Erythroblast (primary cell): ENCODE data around the gene HEG1.

ENCODE experiments used
- DNase-seq, 2 experiments: peaks; one replicate each; lab custom pipeline; 2025; lab: John Stamatoyannopoulos, UW
- GATA1 ChIP-seq: IDR thresholded peaks from 2 replicates; pipeline ENCODE4 v1.6.1; 2011; ENCODE audit warnings: low read depth, mild to moderate bottlenecking, control low read depth, low read length, moderate library complexity
- POLR2A ChIP-seq: IDR thresholded peaks from 2 replicates; pipeline ENCODE4 v1.6.1; 2011; ENCODE audit warnings: mild to moderate bottlenecking, low read length

The HEG1 gene

GRCh38 chr3:125079675-125080045 lies 23.9 kb upstream of the HEG1 start:
- no peak for DNase-seq
- no peak for TF ChIP-seq POLR2A
- no peak for TF ChIP-seq GATA1

- DNase-seq: no peak
- no peak for TF ChIP-seq POLR2A
- TF ChIP-seq GATA1: no peak
These were observed 23.3 kb upstream of the HEG1 start for GRCh38 chr3:125078951-125079674.

GRCh38 chr3:125077864-125078263 lies 22.1 kb upstream of the HEG1 start:
- TF ChIP-seq GATA1 (no peak), POLR2A (no peak)
- DNase-seq: no peak

GRCh38 chr3:125076464-125076863 lies 20.7 kb upstream of the HEG1 start:
- DNase-seq: no peak
- TF ChIP-seq POLR2A (no peak), GATA1 (no peak)

- DNase-seq: no peak
- TF ChIP-seq POLR2A (no peak), GATA1 (no peak)
These were observed 19.9 kb upstream of the HEG1 start for GRCh38 chr3:125075738-125076137.

- TF ChIP-seq POLR2A: no peak
- TF ChIP-seq GATA1: no peak
- DNase-seq: no peak
These were observed 17.7 kb upstream of the HEG1 start for GRCh38 chr3:125073390-125073905.

GRCh38 chr3:125072749-125073389 lies 17.1 kb upstream of the HEG1 start:
- DNase-seq: no peak
- no peak for TF ChIP-seq POLR2A
- no peak for TF ChIP-seq GATA1

- TF ChIP-seq GATA1 (no peak), POLR2A (no peak)
- DNase-seq: no peak
These were observed 16.5 kb upstream of the HEG1 start for GRCh38 chr3:125072301-125072700.

- TF ChIP-seq POLR2A (no peak), GATA1 (no peak)
These were observed 14.4 kb upstream of the HEG1 start for GRCh38 chr3:125069968-125070745.

GRCh38 chr3:125069452-125069851 lies 13.7 kb upstream of the HEG1 start:
- TF ChIP-seq POLR2A: no peak
- no peak for TF ChIP-seq GATA1
- no peak for DNase-seq

More at GRCh38 chr3:125069968-125070745, 14.4 kb upstream of the HEG1 start:
- no peak for DNase-seq

GRCh38 chr3:125068265-125068664 lies 12.5 kb upstream of the HEG1 start:
- DNase-seq: no peak
- TF ChIP-seq POLR2A (no peak), GATA1 (no peak)

GRCh38 chr3:125067225-125067624 lies 11.4 kb upstream of the HEG1 start:
- DNase-seq: no peak
- TF ChIP-seq POLR2A (no peak), GATA1 (no peak)

- TF ChIP-seq POLR2A (no peak), GATA1 (no peak)
- DNase-seq: no peak
These were observed 7.3 kb upstream of the HEG1 start for GRCh38 chr3:125062904-125063618.
